ENCODE results near the gene ACP1. TPM values are rescaled to one million over a fixed set of nuclear protein-coding genes. Genes with fewer than 3 reads are reported as not detected.
A peak's percentile ranks its signal among the peaks of the same experiment; 100 is the strongest.

ACP1 gene
- 173 and 236 TPM in 2 replicates for total RNA-seq (ENCODE audit: low replicate concordance)

DNA sequence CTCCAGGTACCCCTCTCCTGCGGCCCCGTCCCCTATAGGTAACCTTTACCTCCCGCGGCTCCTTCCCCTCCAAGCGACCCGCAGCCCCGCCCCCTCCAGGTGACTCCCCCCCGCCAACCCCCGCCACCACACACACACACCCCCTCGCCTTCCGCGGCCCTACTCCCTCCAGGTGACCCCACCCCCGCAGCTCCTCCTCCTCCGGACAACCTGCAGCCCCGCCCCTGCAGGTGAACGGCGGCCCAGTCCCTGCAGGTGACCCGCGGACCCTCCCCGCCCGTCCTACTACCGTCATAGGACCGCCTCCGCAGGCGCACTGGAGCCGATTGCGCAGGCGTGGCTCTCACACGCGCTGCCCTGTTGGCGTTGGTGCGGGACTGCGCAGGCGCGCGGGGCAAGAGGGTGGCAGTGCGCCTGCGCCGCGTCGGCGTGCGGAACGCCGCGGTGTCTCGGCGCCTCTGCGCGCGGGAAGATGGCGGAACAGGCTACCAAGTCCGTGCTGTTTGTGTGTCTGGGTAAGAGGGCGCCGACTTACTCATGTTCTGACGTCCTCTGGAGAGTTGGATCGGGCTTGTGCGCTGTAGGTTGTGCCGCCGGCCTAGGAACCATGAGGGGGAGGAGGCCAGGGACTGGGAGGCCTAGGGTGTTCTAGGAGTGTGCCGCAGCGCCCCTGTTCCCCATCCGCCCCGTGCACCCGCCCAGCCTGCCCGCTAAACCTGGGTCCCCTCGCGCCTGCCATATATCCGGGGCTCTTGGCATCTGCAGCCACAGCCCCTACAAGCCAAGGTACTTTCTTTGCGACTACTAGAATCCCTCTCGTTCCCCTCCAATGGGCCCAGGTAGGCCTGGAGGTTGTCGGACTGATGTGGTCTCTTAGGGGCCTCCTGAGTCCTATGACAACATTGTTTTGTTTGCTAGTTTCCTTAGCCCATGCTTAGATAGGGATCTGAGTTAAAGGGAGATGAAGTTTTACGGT is at the start of gene ACP1:
ACP1 (plus strand) TSS at position 455 of the 976 bp plus-strand sequence; CDS start at position 473, 18 bp downstream.
- Histone ChIP-seq H3K4me3 (peak within 1 kb of the TSS; percentile 69), H3K9me3 (ENCODE audit: low read depth) (no peaks in the 10 kb centered on the region), H3K36me3 (no peaks in the 10 kb centered on the region), H3K4me2 (peak within 1 kb of the TSS; percentile 94), H3F3A (ENCODE audit: low read depth) (no peaks in the 10 kb centered on the region), H3K4me1 (peaks cover 8% of the 10 kb centered on the region), H4K20me1 (ENCODE audit: low read depth) (peaks cover 44% of the 10 kb centered on the region), H3K27me3 (peaks cover 28% of the 10 kb centered on the region), H2AFZ (replicated peaks) (peak within 1 kb of the TSS; percentile 92), H3K9ac (peak within 1 kb of the TSS; percentile 73), H3K79me2 (ENCODE audit: low read depth) (peaks cover 51% of the 10 kb centered on the region), H3K27ac (no peak within 1 kb of the TSS)
- peak; percentile 98 for DNase-seq (ENCODE audit: low spot score)
- H3K27ac Mint-ChIP-seq: peak within 1 kb of the TSS; percentile 85
- peaks cover 3% of the 10 kb centered on the region for H3K27me3 Mint-ChIP-seq (ENCODE audit: insufficient read depth, low read depth)
- peak within 1 kb of the TSS; percentile 95 for H3K4me3 Mint-ChIP-seq
- peaks cover 10% of the 10 kb centered on the region for H3K4me1 Mint-ChIP-seq
- TF ChIP-seq EZH2 (IDR thresholded peaks at IDR 0.05): no peak
- no peak for TF ChIP-seq EZH2phosphoT487 (IDR thresholded peaks at IDR 0.05)
- TF ChIP-seq CTCF (IDR thresholded peaks at IDR 0.05): no peak
- H3K36me3 Mint-ChIP-seq: peaks cover 34% of the 10 kb centered on the region
- H3K9me3 Mint-ChIP-seq: peaks cover 26% of the 10 kb centered on the region

GRCh38 chr2:216068-216467 is 48.7 kb upstream of the ACP1 start:
- Mint-ChIP-seq H3K27me3 (ENCODE audit: insufficient read depth, low read depth) (no peaks in the 10 kb centered on the region), H3K4me1 (no peaks in the 10 kb centered on the region), H3K27ac (no peak overlapping the region), H3K4me3 (no peak overlapping the region), H3K9me3 (peaks cover 5% of the 10 kb centered on the region), H3K36me3 (peaks cover 9% of the 10 kb centered on the region)
- H3K9me3 ChIP-seq (ENCODE audit: low read depth): no peaks in the 10 kb centered on the region
- no peak overlapping the region for H3K4me3 ChIP-seq
- H3K27me3 ChIP-seq: no peaks in the 10 kb centered on the region
- no peak overlapping the region for H3K4me2 ChIP-seq
- H3K4me1 ChIP-seq: no peaks in the 10 kb centered on the region
- H3F3A ChIP-seq (ENCODE audit: low read depth): no peaks in the 10 kb centered on the region
- TF ChIP-seq CTCF (IDR thresholded peaks at IDR 0.05) (no peak), EZH2 (IDR thresholded peaks at IDR 0.05) (no peak), EZH2phosphoT487 (IDR thresholded peaks at IDR 0.05) (no peak)
- H3K36me3 ChIP-seq: no peaks in the 10 kb centered on the region
- H4K20me1 ChIP-seq (ENCODE audit: low read depth): no peaks in the 10 kb centered on the region
- H3K27ac ChIP-seq: no peak overlapping the region
- no peaks in the 10 kb centered on the region for H3K79me2 ChIP-seq (ENCODE audit: low read depth)
- no peak overlapping the region for H2AFZ ChIP-seq (replicated peaks)
- no peak overlapping the region for H3K9ac ChIP-seq
- DNase-seq (ENCODE audit: low spot score): no peak

DNA sequence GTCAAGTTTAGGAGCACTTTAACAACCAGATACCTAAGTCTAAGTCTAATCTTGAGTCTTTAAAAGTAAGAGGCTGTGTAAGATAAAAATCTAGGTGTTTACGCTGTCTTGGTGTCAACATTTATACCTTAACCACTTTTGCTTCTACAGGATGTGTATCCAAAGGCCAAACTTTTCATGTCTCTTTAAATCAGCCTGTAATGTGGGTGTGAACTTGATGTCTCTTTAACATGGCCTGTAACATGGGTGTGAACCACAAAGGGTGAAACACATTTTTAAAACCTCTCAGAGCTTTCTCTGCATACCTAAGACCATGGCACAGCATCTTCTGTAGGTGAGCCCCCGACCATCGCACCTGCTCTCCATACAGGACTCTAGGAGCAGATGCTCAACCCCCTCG is 41.3 kb upstream of the ACP1 start:
- DNase-seq (ENCODE audit: low spot score): no peak
- H3K9me3 Mint-ChIP-seq: no peaks in the 10 kb centered on the region
- Histone ChIP-seq H3K4me2 (no peak overlapping the region), H3K79me2 (ENCODE audit: low read depth) (no peaks in the 10 kb centered on the region), H3K4me1 (no peaks in the 10 kb centered on the region), H3K36me3 (no peaks in the 10 kb centered on the region), H3K9ac (no peak overlapping the region), H4K20me1 (ENCODE audit: low read depth) (no peaks in the 10 kb centered on the region), H3K27ac (no peak overlapping the region), H3K27me3 (no peaks in the 10 kb centered on the region), H2AFZ (replicated peaks) (no peak overlapping the region), H3F3A (ENCODE audit: low read depth) (no peaks in the 10 kb centered on the region), H3K4me3 (no peak overlapping the region), H3K9me3 (ENCODE audit: low read depth) (no peaks in the 10 kb centered on the region)
- H3K36me3 Mint-ChIP-seq: peaks cover 13% of the 10 kb centered on the region
- H3K4me3 Mint-ChIP-seq: no peak overlapping the region
- TF ChIP-seq EZH2phosphoT487 (IDR thresholded peaks at IDR 0.05): no peak
- no peak for TF ChIP-seq EZH2 (IDR thresholded peaks at IDR 0.05)
- no peak for TF ChIP-seq CTCF (IDR thresholded peaks at IDR 0.05)
- peaks cover 5% of the 10 kb centered on the region for H3K27me3 Mint-ChIP-seq (ENCODE audit: insufficient read depth, low read depth)
- H3K4me1 Mint-ChIP-seq: no peaks in the 10 kb centered on the region
- H3K27ac Mint-ChIP-seq: no peak overlapping the region
